Bronchial epithelial cell (primary cell): Measurements from ENCODE around the gene ARHGDIA. TPM values are rescaled to one million over a fixed set of nuclear protein-coding genes. Genes with fewer than 3 reads are reported as not detected.

Source experiments
- DNase-seq: peaks from one replicate; pipeline ENCODE4 v3.0.0-alpha.2; 2010; ENCODE audit warnings: low read depth
- FAIRE-seq: peaks from 2 replicates; lab custom pipeline; 2011; peaks lifted over from hg19 to GRCh38; lab: Jason Lieb, UNC
- H3K27me3 ChIP-seq: 2 replicates; pipeline ENCODE4 v1.5.1; 2011; ENCODE audit warnings: low read length; ENCODE audit not compliant: control insufficient read depth, insufficient read depth
- H3K36me3 ChIP-seq: 2 replicates; pipeline ENCODE4 v1.5.1; 2011; ENCODE audit warnings: low read length; ENCODE audit not compliant: control insufficient read depth, insufficient read depth
- H3K4me3 ChIP-seq: 2 replicates; pipeline ENCODE4 v1.5.1; 2011; ENCODE audit warnings: mild to moderate bottlenecking, low read depth, low read length, control low read depth
- CTCF ChIP-seq: IDR thresholded peaks from 2 replicates; pipeline ENCODE4 v1.5.1; 2011; ENCODE audit warnings: mild to moderate bottlenecking, moderate library complexity, low read length, control low read depth, inconsistent platforms; ENCODE audit not compliant: insufficient read depth, severe bottlenecking
- total RNA-seq: library from RNA; depleted of rRNA; stranded (reverse); fragments of >200 nt; gene quantifications from 2 replicates; pipeline ENCODE4 v1.2.1, GENCODE V29; 2014

ARHGDIA gene
- total RNA-seq, 1 donor from 2014 or later: 57.4 TPM

- FAIRE-seq (no peak), DNase-seq (no peak)
- no peaks in the 10 kb centered on the region for H3K27me3 ChIP-seq
- peaks cover 33% of the 10 kb centered on the region for H3K36me3 ChIP-seq
- no peak overlapping the region for H3K4me3 ChIP-seq
- TF ChIP-seq CTCF: no peak
These were observed 14.3 kb upstream of the ARHGDIA start for GRCh38 chr17:81885454-81885853.

- Histone ChIP-seq H3K36me3 (peaks cover 30% of the 10 kb centered on the region), H3K27me3 (no peaks in the 10 kb centered on the region), H3K4me3 (no peak overlapping the region)
- no peak for TF ChIP-seq CTCF
- FAIRE-seq: no peak
- no peak for DNase-seq
These were observed 13.8 kb upstream of the ARHGDIA start for GRCh38 chr17:81884968-81885367.

GRCh38 chr17:81884520-81884919, 13.4 kb upstream of the ARHGDIA start:
- TF ChIP-seq CTCF: no peak
- peaks cover 28% of the 10 kb centered on the region for H3K36me3 ChIP-seq
- DNase-seq: no peak
- no peaks in the 10 kb centered on the region for H3K27me3 ChIP-seq
- no peak overlapping the region for H3K4me3 ChIP-seq
- no peak for FAIRE-seq

- no peaks in the 10 kb centered on the region for H3K27me3 ChIP-seq
- DNase-seq: no peak
- peaks cover 1% of the 10 kb centered on the region for H3K36me3 ChIP-seq
- FAIRE-seq: no peak
- no peak overlapping the region for H3K4me3 ChIP-seq
- TF ChIP-seq CTCF: no peak
These were observed 8.0 kb upstream of the ARHGDIA start for GRCh38 chr17:81879121-81879520.

- TF ChIP-seq CTCF: no peak
- no peaks in the 10 kb centered on the region for H3K27me3 ChIP-seq
- DNase-seq (no peak), FAIRE-seq (no peak)
- H3K4me3 ChIP-seq: no peak overlapping the region
- H3K36me3 ChIP-seq: peaks cover 1% of the 10 kb centered on the region
These were observed 7.2 kb upstream of the ARHGDIA start for GRCh38 chr17:81878294-81878693.

- H3K4me3 ChIP-seq: no peak overlapping the region
- peaks cover 1% of the 10 kb centered on the region for H3K36me3 ChIP-seq
- TF ChIP-seq CTCF: no peak
- DNase-seq: no peak
- FAIRE-seq: no peak
- no peaks in the 10 kb centered on the region for H3K27me3 ChIP-seq
These were observed 6.4 kb upstream of the ARHGDIA start for GRCh38 chr17:81877569-81877968.
